ENCODE measurements around the gene LRRC14B.
A peak's percentile ranks its signal among the peaks of the same experiment; 100 is the strongest.

LRRC14B gene

GRCh38 chr5:191036-191948 lies at the start of gene LRRC14B:
LRRC14B (plus strand) TSS chr5:191495; CDS start chr5:191539, 44 bp downstream.
- peak in 1 of 4 experiments; percentile 27 for DNase-seq

GRCh38 chr5:141761-142160 lies 49.5 kb upstream of the LRRC14B start:
- DNase-seq: no peak

- no peak for DNase-seq
Observed at GRCh38 chr5:142246-142810, 49.0 kb upstream of the LRRC14B start.

GRCh38 chr5:143041-143440 lies 48.3 kb upstream of the LRRC14B start:
- DNase-seq: no peak

- DNase-seq: no peak
Observed at GRCh38 chr5:144941-145340, 46.4 kb upstream of the LRRC14B start.

- DNase-seq: no peak
Observed at GRCh38 chr5:145585-146323, 45.5 kb upstream of the LRRC14B start.

GRCh38 chr5:147751-148150 lies 43.5 kb upstream of the LRRC14B start:
- DNase-seq: no peak

GRCh38 chr5:149745-150485 lies 41.4 kb upstream of the LRRC14B start:
- DNase-seq: no peak

- no peak for DNase-seq
Observed at GRCh38 chr5:150746-151145, 40.5 kb upstream of the LRRC14B start.

- no peak for DNase-seq
Observed at GRCh38 chr5:152077-152476, 39.2 kb upstream of the LRRC14B start.

- DNase-seq: no peak
Observed at GRCh38 chr5:153256-153655, 38.0 kb upstream of the LRRC14B start.

- DNase-seq: no peak
Observed at GRCh38 chr5:154236-154635, 37.1 kb upstream of the LRRC14B start.

- no peak for DNase-seq
Observed at GRCh38 chr5:154826-155225, 36.5 kb upstream of the LRRC14B start.

GRCh38 chr5:155651-156410 lies 35.5 kb upstream of the LRRC14B start:
- DNase-seq: no peak

GRCh38 chr5:156411-157072 lies 34.8 kb upstream of the LRRC14B start:
- no peak for DNase-seq

GRCh38 chr5:157126-157715 lies 34.1 kb upstream of the LRRC14B start:
- no peak for DNase-seq

- no peak for DNase-seq
Observed at GRCh38 chr5:157801-158200, 33.5 kb upstream of the LRRC14B start.

- no peak for DNase-seq
Observed at GRCh38 chr5:158807-159447, 32.4 kb upstream of the LRRC14B start.

- DNase-seq: no peak
Observed at GRCh38 chr5:159448-160172, 31.7 kb upstream of the LRRC14B start.

GRCh38 chr5:160173-160510 lies 31.2 kb upstream of the LRRC14B start:
- no peak for DNase-seq
